Germinal center (tissue), 1 donor: ENCODE data around the gene SETD1B.
A peak's percentile ranks its signal among the peaks of the same experiment; 100 is the strongest.
"Not testable (repeated sequence)": the region's sequence is repeated elsewhere in the genome, so short reads cannot be mapped to it uniquely, and the experiment has no call there.

Experiments used
- DNase-seq: peaks from one replicate; pipeline ENCODE4 v3.0.0; 2012; ENCODE audit warnings: mixed read lengths, low spot score

SETD1B gene

DNA sequence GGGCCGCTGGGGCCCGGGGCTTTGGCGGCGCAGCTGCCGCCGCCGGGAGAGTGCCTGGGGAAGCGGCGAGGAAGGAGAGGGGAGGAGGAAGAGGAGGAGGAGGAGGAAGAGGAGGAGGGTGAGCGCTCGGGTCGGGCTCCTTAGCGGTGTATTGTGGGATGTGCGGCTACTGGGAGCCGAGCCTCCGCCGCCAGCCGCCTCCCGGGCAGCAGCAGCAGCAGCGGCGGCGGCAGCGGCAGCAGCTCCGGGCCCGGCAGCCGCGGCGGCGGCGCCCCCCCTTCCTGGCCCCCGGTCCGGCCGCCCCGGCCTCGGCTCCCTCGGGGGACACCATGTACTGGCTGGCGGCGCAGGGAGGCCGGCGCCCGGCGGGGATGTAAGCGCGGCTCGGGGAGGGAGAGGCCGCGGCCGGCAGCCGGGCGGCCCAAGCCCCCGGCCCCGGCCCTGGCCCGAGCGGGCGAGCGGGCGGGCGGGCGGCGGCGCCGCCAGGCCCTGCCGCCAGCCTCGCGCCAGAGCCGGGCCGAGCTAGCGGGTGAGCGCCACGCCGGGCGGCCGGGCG lies at the start of gene SETD1B:
TSS of gene SETD1B (plus strand) at position 149 of the 556 bp plus-strand sequence. CDS start 729 bp downstream, outside the sequence.
- DNase-seq = peak; percentile 53

DNA sequence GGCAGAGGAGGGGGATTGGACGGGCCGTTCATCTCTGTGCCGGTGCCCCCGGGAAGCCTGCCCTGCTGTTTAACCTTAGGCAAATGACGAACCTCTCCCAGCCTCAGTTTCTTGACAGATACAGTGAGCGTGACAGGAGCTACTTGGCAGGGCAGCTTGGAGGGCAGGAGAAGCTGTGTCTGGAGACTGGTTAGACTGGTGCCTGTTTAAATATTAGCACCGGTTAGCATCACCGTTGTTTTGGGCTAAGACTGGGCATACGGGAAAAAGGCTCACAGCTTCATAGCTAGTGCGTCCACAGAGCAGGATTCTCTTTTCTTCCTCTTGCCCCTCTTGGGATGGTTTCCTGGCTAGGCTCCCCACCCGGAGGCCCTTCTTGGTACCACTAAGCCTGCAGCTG lies 49.0 kb upstream of the SETD1B start:
- DNase-seq = no peak

DNA sequence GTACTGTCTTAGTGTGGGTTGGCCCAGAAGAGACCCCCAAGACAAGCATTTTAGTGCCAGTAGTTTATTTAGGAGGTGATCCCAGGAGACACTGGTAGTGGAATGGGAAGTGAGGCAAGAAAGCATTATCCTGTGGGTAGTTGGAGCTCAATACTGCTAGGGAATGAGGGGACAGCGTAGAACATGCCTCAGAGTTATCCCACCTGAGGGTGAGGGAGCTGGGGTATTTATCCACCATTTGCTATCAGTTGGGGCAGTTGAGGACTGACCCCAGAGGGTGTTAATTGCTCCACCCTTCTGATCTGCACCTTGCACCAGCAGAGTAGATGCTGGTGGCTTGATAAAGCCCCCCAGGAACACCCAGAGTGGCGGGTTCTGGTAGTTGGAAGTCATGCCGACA lies 48.2 kb upstream of the SETD1B start:
- no peak for DNase-seq

DNA sequence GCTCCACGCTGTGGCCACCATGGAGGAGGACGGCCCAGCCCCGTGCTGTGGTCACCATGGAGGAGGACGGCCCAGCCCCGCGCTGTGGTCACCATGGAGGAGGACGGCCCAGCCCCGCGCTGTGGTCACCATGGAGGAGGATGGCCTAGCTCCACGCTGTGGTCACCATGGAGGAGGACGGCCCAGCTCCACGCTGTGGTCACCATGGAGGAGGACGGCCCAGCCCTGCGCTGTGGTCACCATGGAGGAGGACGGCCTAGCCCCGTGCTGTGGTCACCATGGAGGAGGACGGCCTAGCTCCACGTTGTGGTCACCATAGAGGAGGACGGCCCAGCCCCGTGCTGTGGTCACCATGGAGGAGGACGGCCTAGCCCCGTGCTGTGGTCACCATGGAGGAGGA lies 45.3 kb upstream of the SETD1B start:
- DNase-seq = not testable (repeated sequence)

DNA sequence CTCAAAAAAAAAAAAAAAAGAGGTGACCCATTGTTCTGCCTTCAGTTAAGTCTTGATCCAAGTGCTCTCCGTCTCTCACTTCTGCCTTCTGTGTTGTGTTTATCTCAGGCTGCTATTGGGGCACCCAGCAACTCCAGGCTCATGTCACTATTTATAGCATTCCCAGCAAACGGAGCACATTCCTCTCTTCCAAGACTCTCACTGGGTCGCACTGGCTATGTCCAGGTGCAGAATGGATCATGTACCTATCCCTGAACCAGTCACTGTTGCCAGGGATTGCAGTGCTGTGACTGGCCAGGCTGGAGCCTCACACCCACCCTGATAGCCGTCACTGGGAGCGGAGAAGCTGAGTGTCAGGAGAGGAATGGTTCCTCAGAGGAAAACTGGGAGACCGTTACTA lies 41.5 kb upstream of the SETD1B start:
- DNase-seq = no peak

DNA sequence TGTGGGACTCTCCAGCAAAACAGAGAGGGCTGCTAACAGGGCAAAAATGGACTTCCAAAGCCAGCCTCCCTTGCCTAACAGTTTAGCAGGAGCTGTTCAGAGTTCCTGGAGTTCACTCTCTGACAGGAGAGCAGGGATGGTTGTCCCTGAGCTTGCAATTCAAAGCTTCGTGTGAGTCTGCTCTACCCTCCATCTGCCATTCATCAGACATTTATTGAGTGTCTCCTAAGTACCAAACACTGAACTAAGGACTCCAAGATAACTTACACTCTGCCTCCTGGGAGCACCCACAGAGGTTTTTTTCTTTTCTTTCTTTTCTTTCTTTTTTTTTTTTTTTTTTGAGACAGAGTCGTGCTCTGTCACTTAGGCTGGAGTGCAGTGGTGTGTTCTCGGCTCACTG lies 39.0 kb upstream of the SETD1B start:
- no peak for DNase-seq

DNA sequence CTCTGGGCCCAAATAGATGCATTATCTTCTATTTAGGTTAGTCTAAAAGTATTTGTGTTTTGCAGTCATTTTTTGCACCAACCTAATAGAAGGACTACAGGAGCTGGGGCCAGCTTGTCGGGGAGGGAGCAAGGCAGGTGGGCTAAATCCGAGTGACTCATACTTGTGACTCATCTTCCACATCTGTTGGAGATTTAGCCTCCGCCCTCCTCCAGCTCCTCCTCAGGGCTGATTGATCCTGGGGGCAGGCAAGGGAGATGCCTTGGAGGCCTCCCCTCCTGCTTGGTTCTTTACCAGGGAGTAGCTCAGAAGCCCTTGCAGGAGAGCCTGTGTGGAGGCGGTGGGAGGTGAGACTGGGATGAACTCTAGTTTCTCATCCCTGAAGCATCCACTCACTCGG lies 38.2 kb upstream of the SETD1B start:
- DNase-seq = no peak

DNA sequence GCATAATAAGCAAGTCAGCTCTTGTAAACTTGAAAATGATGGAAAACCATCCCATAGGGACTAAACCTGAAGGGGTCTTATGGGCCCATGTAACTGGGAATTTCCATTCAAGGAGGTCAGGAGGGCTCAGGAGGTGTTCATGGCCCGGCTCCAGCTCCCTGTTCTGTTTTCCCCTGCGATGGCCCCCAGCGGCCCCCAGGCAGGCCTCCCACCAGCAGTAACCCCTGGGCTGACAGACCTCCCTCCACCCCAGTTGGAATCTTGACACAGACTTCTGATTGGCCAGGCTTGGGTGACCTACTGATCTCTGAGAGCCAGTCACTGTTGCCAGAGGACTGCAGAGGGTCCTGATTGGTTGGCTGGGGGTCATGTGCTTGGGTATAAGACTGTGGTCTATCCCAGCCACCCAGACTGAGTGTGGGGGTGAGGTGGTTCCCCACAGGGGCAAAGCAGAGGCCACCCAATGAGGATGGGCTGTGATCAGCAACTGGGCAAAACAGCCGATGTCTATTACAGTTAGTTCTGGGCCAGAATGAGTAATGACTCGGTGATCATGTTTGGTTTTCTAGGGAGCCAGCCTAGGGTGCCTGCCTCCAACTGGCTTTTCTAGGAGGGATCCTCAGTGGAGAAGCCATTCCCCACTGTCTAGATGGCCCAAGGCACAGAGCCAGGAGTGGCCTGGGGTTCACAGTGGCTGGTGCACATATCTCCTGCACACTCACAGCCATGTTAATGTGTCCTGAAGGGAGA lies 37.3 kb upstream of the SETD1B start:
- DNase-seq = no peak

DNA sequence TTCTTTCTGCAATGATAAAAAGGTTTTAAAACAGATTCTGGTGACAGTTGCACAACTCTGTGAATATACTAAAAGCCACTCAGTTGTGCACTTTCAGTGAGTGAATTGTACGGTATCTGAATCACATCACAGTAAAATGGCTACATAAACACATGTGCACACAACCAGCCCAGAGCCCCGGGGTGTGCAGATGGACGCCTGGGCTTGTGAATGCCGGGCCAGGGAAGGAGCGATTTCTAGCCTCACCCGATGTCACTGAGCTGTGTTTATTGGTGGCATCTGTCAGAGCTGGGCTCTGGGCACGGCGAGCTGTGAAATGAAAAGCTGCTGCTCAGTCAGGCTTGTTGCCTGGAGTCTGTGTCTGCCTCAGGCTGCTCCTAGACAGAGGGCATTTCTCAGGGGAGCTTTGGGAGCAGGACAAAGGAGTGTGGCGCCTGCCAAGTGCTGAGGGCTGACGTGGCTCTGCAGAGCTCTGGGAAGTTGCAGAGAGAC lies 36.2 kb upstream of the SETD1B start:
- no peak for DNase-seq

DNA sequence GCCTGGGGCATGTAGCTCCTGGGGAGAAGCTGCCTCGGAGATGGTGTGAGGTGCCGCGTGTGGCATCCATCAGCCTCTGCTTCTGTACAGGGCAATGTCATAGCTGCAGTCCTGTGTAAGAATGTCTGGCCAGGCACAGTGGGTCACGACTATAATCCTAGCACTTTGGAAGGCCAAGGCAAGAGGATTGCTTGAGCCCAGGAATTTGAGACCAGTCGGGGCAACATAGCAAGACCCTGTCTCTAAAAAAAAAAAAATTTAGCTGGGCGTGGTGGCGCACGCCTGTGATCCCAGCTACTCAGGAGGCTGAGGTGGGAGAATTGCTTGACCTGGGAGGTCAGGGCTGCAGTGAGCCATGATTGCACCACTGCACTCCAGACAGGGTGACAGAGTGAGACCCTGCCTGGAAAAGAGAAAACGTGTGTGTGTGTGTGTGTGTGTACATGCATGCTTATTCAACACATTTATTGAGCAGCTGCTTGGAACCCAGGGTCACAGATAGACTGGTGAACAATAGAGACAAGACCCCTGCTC lies 34.4 kb upstream of the SETD1B start:
- no peak for DNase-seq

DNA sequence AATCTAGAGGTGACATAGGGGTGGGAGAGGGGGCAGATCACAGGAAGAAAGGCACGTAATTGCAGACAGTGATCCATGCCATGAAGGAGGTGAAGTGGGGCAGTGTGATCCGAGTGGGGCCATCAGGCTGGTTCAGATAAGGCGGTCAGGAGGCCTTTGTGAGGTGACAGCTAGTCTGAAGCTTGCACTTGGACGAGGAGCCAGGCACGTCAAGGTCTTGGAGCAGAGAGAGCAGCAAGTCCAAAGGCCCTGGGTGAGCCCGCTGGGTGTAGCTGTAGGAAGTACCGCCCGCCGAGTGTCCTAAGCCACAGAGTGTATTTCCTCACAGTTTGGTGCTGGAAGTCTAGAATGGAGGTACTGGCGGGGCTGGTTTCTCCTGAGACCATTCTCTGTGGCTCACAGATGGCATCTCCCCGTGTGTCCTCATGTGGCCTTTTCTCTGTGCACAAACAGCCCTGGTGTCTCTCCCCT lies 33.9 kb upstream of the SETD1B start:
- no peak for DNase-seq

DNA sequence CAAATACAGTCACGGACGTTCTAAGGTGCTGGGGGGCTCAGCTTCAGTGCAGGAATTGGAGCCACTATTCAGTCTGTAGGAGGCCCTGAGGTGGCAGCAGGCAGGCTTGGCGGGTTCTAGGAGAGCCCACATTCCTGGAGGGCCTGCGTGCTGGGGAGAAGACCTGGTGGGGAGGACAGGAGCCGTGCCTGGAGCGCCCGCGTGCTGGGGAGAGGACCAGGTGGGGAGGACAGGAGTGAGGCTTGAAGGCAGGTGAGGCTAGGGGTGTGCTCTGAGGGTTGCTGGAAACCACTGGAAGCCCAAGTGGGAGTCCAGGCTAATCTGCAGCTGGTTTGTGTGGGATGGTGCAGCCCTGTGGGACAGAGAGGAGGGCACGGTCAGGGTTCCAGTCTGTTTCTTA lies 33.4 kb upstream of the SETD1B start:
- DNase-seq = no peak

DNA sequence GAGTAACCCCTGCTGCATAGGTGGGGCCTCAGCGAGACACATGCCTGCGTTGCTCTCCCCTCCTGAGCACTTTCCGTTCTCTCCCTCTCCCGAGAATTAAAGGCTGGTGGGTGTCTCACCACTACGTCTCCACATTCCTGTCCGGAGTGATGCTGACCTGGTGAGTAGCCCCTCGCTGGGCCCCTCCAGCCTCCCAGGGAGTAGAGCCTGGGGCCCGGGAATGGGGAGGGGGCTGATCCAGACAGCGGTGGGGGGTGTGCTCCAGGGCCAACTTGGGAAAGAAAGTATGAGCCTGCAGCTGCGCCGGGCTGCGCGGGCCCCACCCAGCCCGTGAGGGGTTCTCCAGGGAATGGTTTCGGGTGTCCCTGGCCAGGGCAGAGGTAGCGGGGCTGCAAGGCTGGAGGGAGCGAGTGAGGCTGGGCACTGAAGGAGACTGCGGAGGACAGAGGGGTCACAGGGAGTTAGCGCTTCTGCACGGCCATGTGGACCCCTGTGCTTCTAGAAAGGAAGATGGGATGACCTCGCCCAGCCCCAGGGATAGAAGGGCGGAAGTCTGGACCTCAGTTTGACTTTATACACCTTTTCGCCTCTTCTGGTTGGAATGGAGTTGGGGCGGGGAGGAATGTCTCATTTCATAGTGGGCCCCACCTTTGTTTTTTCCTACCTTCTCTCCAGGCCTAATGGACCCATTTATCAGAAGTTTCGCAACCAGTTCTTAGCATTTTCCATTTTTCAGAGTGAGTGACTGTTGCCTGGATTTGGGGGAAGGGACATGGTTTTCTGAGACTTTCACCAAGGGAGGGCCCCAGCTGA lies 32.8 kb upstream of the SETD1B start:
- no peak for DNase-seq

DNA sequence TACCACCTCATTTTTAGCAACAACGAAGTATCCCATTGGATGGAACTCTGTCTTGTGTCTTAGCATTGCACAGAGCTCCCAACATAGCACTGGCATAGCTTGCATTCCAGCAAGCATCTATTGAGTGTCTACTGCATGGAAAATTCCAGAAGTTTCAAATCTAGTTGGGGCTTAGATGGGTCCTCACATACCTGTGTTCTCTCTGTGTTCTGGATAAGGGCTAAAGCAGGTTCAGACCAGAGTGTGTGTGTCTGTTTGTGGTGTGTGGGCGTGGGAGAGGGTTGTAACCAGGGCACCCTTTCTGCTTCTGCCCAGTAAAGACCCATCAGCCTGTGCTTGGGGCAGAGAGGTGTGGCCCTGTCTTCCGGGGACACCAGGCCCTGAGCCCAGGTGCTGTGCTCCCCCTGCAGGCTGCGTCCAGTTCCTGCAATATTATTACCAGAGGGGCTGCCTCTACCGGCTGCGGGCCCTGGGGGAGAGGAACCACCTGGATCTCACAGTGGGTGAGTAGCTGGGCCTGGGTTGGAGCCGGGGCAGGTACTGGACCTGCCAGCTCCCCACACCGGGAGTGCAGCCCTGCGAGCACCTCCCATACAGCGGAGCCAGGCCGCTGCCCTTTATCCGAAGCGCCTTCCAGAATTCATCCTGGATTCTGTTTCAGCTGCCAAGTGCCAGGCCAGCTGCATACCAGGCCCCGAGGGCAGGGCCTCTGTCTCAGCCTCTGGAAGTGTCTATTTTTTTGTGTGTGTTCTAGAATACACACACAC lies 30.6 kb upstream of the SETD1B start:
- peak; percentile 92 for DNase-seq

DNA sequence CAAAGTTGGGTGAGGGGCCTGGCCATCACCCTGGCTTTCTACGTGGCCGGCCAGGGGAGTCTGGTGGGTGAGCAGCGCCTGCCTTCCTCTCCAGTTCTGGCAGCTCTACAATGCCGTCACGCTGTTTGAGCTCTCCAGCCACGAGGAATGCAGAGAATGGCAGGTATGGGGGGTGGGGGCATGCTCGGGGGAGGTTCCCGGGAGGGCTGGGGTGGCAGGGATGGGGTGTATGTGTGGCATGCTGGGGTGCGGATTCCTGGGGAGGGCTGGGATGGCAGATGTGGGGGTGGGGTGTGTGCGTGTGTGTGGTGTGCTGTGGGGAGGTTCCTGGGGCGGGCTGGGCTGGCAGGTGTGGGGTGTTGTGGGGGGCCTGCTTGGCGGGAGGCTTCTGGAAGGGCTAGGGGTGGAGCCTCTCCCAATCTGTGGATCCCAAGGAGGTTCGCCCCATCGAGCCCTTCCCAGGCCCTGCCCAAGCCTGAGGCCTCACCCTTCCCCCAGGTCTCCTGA lies 28.8 kb upstream of the SETD1B start:
- no peak for DNase-seq

DNA sequence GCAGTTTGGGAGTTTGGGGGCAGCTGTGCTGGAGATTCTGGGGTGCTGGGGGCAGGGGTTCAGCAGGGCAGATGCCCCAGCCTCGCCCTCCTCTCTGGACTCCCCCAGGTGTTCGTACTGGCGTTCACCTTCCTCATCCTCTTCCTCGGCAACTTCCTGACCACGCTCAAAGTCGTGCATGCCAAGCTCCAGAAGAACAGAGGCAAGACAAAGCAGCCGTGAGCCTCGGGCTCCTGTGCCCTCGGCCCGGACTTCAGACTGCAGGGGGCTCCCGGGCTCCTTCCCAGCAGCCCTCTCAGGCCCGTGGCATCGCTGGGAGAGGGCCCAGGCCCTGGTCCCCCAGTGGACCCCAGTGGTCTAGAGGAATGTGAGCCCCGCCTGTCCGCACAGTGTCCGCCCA lies 28.3 kb upstream of the SETD1B start:
- no peak for DNase-seq

DNA sequence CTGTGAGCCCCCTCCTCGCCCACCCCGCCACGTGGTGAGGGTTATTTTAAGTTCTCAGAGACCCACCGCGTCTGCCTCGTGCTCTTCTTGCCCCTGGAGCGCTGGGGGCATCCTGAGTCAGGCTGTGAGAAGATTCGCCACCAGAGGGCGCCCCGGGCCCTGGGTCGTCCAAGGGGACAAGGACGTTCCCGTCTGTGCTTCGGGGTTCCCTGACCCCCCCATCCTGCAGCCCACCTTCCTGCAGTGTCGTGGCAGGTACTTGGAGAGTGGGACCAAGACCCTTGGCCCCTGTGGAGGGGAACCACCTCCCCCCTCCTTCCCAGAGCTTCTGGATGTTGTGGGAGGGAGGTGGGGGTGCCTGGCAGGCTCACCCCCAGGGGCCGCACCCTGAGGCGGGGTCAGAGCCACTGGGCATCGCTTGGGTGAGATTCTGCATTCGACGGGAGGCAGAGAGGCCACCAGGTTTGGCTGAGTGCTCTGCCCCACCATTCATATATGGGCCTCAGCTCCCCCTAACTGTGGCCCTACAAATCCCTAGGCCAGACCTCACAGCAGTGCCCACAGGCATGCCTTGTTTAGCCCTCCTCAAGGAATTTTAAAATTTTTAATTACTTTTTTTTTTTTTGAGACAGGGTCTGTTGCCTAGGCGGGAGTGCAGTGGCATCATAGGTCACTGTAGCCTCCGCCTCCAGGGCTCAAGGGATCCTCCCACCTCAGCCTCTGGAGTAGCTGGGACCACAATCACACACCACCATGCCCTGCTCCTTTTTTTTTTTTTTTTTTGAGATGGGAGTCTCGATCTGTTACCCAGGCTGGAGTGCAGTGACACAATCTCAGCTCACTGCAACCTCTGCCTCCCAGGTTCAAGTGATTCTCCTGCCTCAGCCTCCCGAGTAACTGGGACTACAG lies 27.4 kb upstream of the SETD1B start:
- peak; percentile 87 for DNase-seq

DNA sequence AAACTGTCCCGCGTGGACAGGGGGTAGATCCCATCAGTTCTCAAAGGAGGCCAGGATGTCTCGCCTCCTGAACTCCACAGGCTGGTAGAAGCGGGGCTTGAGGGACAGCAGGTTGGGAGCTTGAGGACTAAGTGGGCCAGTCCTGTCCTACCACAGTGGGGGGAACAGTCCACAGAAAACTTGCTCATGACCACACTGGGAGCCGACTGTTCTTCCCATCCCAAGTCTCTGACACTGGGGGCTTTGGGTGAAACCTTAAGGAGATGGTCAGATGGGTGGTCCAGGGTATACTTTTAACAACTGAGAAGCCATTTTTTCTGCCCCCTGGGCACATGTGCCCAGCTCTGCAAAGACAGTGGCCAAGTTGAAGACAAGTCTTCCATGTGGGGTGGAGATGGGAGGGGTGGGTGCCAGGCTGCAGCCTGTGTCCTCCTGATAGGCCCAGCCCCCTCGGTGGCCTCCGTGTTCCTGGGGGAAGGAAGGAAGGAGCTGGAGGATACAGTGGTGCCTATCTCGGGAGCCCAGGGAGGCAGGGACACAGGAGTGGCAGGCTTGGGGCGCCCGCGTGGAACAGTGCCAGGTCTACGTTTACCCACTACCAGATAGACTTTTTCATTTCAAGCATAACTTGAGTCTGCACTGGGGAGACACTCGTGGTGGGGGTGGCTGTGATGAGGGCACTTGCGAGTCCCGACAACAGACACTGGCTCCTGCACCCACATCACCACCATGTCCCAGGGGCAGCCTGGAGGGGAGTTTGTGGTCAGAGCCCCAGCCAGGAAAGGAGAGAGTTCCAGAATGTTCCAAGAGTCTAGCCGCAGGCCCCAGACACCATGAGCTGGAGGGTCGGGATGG lies 25.0 kb upstream of the SETD1B start:
- DNase-seq = no peak

DNA sequence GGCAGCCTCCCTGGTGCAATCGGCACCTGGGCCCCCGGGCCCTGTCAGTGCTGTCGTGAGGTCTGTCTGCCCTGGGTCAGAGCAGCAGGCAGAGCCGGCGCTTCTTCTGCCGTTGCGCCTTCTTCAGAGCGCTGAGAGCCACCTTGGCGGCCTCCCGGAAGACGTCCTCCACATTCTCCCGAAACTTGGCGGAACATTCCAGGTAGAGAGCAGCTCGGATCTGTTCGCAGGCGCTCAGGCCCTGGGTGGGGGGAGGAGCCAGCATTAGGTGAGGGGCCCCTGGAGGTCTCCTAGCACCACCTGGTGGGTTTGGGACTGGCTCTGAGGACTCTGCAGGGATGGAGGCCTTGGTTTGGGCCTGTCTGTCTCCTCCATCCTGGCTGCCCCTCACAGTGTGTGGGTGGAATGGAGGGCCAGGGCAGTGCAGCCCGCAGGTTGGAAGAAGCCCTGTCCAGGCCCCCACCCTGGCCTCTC lies 24.4 kb upstream of the SETD1B start:
- DNase-seq = no peak
